SJCRH30 (cell line): ENCODE data around the gene PICK1. TPM values are rescaled to one million over a fixed set of nuclear protein-coding genes. Genes with fewer than 3 reads are reported as not detected.

Experiments
- DNase-seq, 2 experiments: peaks; one replicate each; pipeline ENCODE4 v3.0.0-alpha.2; 2015 to 2020
- H3K27ac ChIP-seq: fragments of 250-450 bp; sonication (Bioruptor Pico); 2 replicates; pipeline ENCODE4 v1.5.1; 2020; ENCODE audit warnings: mild to moderate bottlenecking, moderate library complexity
- H3K27me3 ChIP-seq: fragments of 250-450 bp; sonication (Bioruptor Pico); 2 replicates; pipeline ENCODE4 v1.5.1; 2020; ENCODE audit warnings: mild to moderate bottlenecking, moderate library complexity
- H3K36me3 ChIP-seq: fragments of 250-450 bp; sonication (Bioruptor Pico); 2 replicates; pipeline ENCODE4 v1.5.1; 2020; ENCODE audit warnings: mild to moderate bottlenecking, moderate library complexity
- H3K4me1 ChIP-seq: fragments of 250-450 bp; sonication (Bioruptor Pico); 2 replicates; pipeline ENCODE4 v1.5.1; 2020; ENCODE audit warnings: mild to moderate bottlenecking, moderate library complexity
- H3K4me3 ChIP-seq: fragments of 250-450 bp; sonication (Bioruptor Pico); 2 replicates; pipeline ENCODE4 v1.5.1; 2020; ENCODE audit warnings: mild to moderate bottlenecking, moderate library complexity
- H3K9me3 ChIP-seq: fragments of 250-450 bp; sonication (Bioruptor Pico); replicated peaks from 2 replicates; pipeline ENCODE4 v1.5.1; 2020; ENCODE audit warnings: mild to moderate bottlenecking, moderate library complexity
- total RNA-seq: library from RNA; depleted of rRNA; stranded (reverse); fragments of >200 nt; shearing (Covaris generic); gene quantifications from 2 replicates; pipeline ENCODE4 v1.2.3, GENCODE V29; 2014; rRNA removed

The PICK1 gene
- total RNA-seq, result 0.45 and 1.2 TPM in 2 replicates

DNA sequence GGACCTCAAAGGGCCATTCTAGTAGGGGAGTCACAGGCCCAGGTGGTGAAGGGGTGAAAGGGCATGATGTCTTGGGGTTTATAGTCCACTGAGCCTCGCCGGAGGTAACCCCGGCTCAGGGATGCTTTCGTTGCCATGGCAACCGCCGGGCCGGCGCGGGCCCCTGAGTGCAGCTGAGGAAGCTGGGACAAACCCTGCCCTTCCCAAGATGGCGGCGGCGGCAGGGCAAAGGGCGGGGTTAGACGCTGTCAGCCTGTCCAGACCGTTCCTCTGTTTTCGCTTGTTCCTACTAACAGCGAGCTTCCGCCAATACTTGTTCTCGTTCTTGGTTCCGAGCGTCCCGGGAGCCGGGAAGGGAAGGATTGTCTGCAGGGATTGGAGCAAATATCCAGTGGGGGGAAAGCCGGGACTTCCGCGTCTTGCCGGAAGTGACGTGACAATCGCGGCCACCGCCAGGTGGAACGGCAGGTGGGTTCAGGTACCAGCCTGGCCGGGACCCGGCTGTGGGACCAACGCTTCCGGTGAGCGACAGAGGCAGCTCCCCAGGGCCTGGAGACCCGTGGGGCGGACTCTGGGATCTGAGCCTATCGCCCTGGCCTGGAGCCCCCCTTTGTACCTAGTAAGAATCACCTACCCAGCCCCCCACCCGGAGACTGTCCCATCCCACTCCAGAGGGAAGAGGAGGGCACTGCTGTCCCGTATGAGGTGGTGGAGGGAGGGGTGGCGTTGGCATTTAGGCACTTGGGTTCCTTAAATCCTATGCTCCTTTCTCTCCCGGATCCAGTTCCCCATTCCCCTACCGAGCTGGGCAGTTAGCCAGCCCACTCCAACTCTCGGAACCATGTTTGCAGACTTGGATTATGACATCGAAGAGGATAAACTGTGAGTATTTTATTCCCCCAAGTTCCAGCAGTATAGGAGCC lies at the start of gene PICK1:
Gene PICK1 (plus strand): TSS at position 436 of the 923 bp plus-strand sequence. CDS start 406 bp downstream, at position 842.
- DNase-seq, result peak; percentile 47 to 51
- H3K9me3 ChIP-seq, result no peaks in the 10 kb centered on the region

DNA sequence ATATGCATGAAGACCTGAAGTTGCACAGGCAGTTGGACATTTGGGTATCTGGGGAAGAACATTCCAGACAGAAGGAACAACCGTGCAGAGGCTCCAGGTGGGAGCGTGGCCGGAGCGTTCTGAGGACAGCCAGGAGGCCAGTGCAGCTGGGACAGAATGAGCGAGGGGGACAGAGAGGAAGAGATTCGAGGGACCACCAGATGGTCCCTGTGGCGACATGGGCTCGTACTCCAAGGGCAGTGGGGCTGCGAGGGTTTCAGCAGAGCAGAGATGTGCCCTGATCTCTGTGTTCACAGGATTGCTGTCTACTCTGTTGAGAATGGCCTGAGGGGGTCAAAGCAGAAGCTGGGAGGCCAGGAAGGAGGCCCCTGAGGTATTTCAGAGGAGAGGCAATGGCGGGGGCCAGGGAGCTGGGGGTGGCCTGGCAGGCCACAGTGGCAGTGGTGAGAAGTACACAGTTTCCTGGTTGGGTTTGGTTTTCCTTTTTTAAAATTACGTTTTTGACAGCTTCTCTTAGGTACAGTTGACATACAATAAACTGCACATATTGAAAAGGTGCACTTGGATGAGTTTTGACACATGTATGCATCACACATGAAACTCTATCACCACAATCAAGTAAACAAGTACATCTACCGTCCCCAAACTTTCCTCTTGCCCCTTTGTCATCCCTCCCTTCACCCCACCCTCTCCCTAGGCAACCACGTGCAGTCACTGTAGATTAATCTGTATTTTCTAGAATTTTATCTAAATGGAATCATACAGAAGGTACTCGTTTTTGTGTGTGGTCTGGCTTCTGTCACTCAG lies 48.0 kb upstream of the PICK1 start:
- DNase-seq, result no peak
- Histone ChIP-seq H3K27me3 (no peaks in the 10 kb centered on the region), H3K4me1 (no peaks in the 10 kb centered on the region), H3K9me3 (no peaks in the 10 kb centered on the region), H3K36me3 (no peaks in the 10 kb centered on the region), H3K4me3 (no peak overlapping the region), H3K27ac (no peak overlapping the region)

More for the DNA sequence above, at the start of gene PICK1:
- Histone ChIP-seq H3K27ac (no peak within 1 kb of the TSS), H3K4me1 (peaks cover 4% of the 10 kb centered on the region; the same call in 1 of the 2 replicates), H3K27me3 (no peaks in the 10 kb centered on the region; the same call in 1 of the 2 replicates), H3K36me3 (no peaks in the 10 kb centered on the region), H3K4me3 (peak within 1 kb of the TSS; percentile 51)

GRCh38 chr22:38012604-38013072 lies 44.6 kb upstream of the PICK1 start:
- Histone ChIP-seq H3K36me3 (no peaks in the 10 kb centered on the region), H3K9me3 (no peaks in the 10 kb centered on the region), H3K27ac (no peak overlapping the region), H3K4me1 (peaks cover 5% of the 10 kb centered on the region), H3K27me3 (no peaks in the 10 kb centered on the region), H3K4me3 (no peak overlapping the region)
- no peak for DNase-seq

DNA sequence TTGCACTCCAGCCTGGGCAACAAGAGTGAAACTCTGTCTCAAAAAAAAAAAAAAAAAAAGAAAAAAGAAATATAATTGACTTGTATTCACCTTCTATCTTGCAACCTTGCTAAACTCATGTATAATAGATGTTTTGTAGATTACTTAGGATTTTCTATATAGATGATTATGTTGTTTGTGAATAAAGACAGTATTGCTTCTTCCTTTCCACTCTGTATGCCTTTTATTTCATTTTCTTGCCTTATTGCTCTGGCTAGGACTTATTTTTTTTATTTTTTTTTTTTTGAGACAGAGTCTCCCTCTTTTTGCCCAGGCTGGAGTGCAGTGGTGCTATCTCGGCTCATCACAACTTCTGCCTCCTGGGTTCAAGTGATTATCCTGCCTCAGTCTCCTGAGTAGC lies 43.1 kb upstream of the PICK1 start:
- H3K4me3 ChIP-seq, result no peak overlapping the region
- no peak overlapping the region for H3K27ac ChIP-seq
- no peak for DNase-seq
- no peaks in the 10 kb centered on the region for H3K27me3 ChIP-seq
- no peaks in the 10 kb centered on the region for H3K36me3 ChIP-seq
- H3K9me3 ChIP-seq, result no peaks in the 10 kb centered on the region
- peaks cover 5% of the 10 kb centered on the region for H3K4me1 ChIP-seq

GRCh38 chr22:38016182-38017151 lies 40.7 kb upstream of the PICK1 start:
- H3K27me3 ChIP-seq, result no peaks in the 10 kb centered on the region
- peaks cover 5% of the 10 kb centered on the region for H3K4me1 ChIP-seq
- H3K27ac ChIP-seq, result peak overlapping the region; percentile 20; the same call in 1 of the 2 replicates
- peak; percentile 58 to 65 for DNase-seq
- no peaks in the 10 kb centered on the region for H3K36me3 ChIP-seq
- peak overlapping the region; percentile 37 for H3K4me3 ChIP-seq
- no peaks in the 10 kb centered on the region for H3K9me3 ChIP-seq

- DNase-seq, result peak; percentile 29 to 48
- Histone ChIP-seq H3K4me1 (peaks cover 5% of the 10 kb centered on the region), H3K9me3 (no peaks in the 10 kb centered on the region), H3K4me3 (no peak overlapping the region), H3K27me3 (no peaks in the 10 kb centered on the region), H3K36me3 (no peaks in the 10 kb centered on the region), H3K27ac (peak overlapping the region; percentile 20; the same call in 1 of the 2 replicates)
Observed at GRCh38 chr22:38017272-38017920, 39.8 kb upstream of the PICK1 start.

- Histone ChIP-seq H3K27me3 (no peaks in the 10 kb centered on the region), H3K4me1 (peaks cover 5% of the 10 kb centered on the region), H3K36me3 (no peaks in the 10 kb centered on the region), H3K4me3 (no peak overlapping the region), H3K9me3 (no peaks in the 10 kb centered on the region), H3K27ac (no peak overlapping the region)
- DNase-seq, result no peak
Observed at GRCh38 chr22:38017939-38018885, 39.0 kb upstream of the PICK1 start.

- H3K27ac ChIP-seq, result no peak overlapping the region
- H3K4me1 ChIP-seq, result peaks cover 5% of the 10 kb centered on the region
- no peaks in the 10 kb centered on the region for H3K27me3 ChIP-seq
- H3K4me3 ChIP-seq, result no peak overlapping the region
- H3K36me3 ChIP-seq, result no peaks in the 10 kb centered on the region
- DNase-seq, result no peak
- H3K9me3 ChIP-seq, result no peaks in the 10 kb centered on the region
Observed at GRCh38 chr22:38018938-38019827, 38.0 kb upstream of the PICK1 start.

GRCh38 chr22:38021206-38021605 lies 36.0 kb upstream of the PICK1 start:
- Histone ChIP-seq H3K9me3 (no peaks in the 10 kb centered on the region), H3K4me3 (no peak overlapping the region), H3K4me1 (peaks cover 5% of the 10 kb centered on the region), H3K27ac (no peak overlapping the region), H3K27me3 (no peaks in the 10 kb centered on the region), H3K36me3 (no peaks in the 10 kb centered on the region)
- DNase-seq, result no peak

DNA sequence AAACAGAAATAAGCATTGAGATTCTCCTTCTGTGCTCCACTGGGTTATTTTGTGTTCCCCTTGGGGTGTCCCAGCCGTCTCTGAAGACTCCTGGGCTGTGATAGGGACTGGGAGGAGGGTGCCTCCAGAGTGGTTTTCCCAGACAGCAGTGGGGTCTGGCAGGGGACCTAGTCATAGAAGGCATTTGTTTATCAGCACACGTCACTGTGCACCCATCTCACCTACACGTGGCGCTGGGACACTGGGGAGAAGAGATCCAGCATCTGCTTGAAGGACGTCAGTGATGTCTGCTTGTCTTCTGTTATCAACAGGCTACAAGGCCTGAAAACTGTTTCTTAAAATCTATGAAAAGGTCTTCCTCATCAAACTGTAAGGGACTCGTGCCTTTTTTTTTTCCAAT lies 34.2 kb upstream of the PICK1 start:
- Histone ChIP-seq H3K9me3 (no peaks in the 10 kb centered on the region), H3K27ac (no peak overlapping the region), H3K4me3 (no peak overlapping the region), H3K4me1 (no peaks in the 10 kb centered on the region), H3K27me3 (peaks cover 6% of the 10 kb centered on the region; the same call in 1 of the 2 replicates), H3K36me3 (no peaks in the 10 kb centered on the region)
- no peak for DNase-seq

GRCh38 chr22:38025514-38025913 lies 31.7 kb upstream of the PICK1 start:
- Histone ChIP-seq H3K9me3 (no peaks in the 10 kb centered on the region), H3K4me3 (no peak overlapping the region), H3K36me3 (no peaks in the 10 kb centered on the region), H3K4me1 (no peaks in the 10 kb centered on the region), H3K27ac (no peak overlapping the region), H3K27me3 (peaks cover 12% of the 10 kb centered on the region; the same call in 1 of the 2 replicates)
- DNase-seq, result no peak
